DMS53 (cell line): ENCODE results near the gene SSB.
"Not testable (repeated sequence)": the region's sequence is repeated elsewhere in the genome, so short reads cannot be mapped to it uniquely, and the experiment has no call there.

Experiments
- DNase-seq: peaks from one replicate; lab custom pipeline; 2025; lab: John Stamatoyannopoulos, UW

SSB gene

GRCh38 chr2:169781249-169782013, 17.2 kb upstream of the SSB start:
- no peak for DNase-seq

DNA sequence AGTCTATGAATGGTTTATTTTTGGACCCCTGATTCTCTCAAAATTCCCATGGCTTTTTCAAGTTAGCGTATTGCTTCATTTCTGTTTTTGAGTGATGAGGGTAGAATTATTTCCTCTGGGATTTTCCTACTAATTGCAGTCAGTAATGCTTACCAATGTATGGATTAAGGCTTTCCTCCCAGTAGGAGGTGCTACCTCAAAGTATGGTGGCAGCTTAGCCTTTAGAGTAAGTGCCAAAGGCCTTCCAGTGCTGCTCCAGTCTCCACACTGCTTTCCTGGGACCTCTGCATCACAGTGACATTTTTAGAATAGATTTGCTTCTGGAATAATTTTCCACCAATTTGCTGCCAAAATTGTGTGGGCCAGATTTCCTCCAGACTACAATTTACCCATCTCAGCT, 16.2 kb upstream of the SSB start:
- peak; percentile 17 for DNase-seq

- no peak for DNase-seq
Observed at GRCh38 chr2:169790581-169790980, 8.1 kb upstream of the SSB start.

DNA sequence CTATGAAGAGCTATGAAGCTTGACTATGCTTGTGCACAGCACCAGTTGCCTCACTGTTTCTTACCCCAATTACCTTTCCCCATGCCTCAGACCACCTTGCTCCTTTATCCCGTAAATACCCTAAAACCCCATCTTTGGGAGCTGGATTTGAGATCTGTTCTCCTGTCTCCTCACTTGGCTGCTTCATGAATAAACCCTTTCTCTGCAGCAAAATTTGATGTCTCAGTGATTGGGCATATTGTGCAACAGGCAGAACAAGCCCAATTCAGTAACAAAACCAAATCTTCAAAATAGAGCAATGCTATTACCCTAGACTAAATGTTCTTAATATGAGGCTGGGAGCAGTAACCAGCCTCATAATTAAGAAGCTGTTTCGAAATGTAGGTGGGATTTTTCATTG, 3.5 kb upstream of the SSB start:
- no peak for DNase-seq

DNA sequence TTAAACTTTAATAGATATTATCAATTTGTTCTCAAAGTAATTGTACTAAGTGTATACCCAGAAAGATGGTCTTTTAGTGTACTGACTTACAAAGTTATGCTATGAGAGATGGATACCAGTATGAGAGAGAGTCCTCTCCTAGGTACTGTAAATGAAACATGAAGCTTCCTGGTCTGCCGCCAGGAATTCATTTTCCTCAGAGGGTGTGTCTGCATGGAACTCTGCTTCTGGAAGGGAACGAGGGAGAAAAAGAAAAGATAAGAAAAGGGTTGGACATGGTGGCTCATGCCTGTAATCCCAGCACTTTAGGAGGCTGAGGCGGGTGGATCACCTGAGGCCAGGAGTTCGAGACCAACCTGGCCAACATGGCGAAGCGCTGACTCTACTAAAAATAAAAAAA, 2.2 kb upstream of the SSB start:
- DNase-seq = no peak

- no peak for DNase-seq
Observed at GRCh38 chr2:169797601-169798000, 1.1 kb upstream of the SSB start.

GRCh38 chr2:169798397-169798717, 314 bp upstream of the SSB start:
- peak; percentile 44 for DNase-seq

DNA sequence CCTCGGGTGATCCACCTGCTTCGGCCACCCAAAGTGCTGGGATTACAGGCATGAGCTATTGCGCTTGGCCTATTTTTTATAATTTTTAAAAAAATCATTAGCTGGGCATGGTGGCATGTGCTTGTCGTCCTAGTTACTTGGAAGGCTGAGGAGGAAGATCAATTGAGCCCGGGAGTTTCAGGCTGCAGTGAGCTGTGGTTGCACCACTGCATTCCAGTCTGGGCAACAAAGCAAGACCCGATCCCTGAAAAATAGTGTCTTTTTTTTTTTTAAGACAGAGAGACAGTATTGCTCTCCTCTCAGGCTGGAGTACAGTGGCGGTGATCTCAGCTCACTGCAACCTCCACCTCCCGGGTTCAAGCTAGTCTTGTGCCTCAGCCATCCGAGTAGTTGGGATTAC, 4.8 kb downstream of the SSB start:
- no peak for DNase-seq

GRCh38 chr2:169806586-169806985, 7.9 kb downstream of the SSB start:
- no peak for DNase-seq

GRCh38 chr2:169808221-169808620, 9.6 kb downstream of the SSB start:
- DNase-seq = no peak

- peak; percentile 19 for DNase-seq
Observed at GRCh38 chr2:169815849-169816248, 17.2 kb downstream of the SSB start.

- DNase-seq = not testable (repeated sequence)
Observed at GRCh38 chr2:169816961-169817360, 18.3 kb downstream of the SSB start.

GRCh38 chr2:169817369-169817768, 18.7 kb downstream of the SSB start:
- not testable (repeated sequence) for DNase-seq

DNA sequence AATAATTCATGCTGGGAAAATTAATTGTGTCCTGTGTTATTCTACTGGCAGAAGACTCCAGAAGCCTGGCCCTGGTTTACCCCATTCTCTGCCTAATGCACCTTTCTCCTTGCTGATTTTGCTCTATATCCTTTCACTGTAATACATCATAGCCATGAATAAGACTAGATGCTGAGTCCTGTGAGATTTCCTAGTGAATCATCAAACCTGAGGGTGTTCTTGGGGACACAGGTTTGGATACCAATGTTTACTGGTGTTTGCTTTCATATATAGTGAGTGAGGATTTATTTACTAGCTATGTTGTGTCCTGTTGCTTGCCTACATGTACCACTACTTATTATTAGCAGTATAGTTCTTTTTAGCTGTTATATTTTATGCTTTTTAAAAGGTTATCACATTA, 19.6 kb downstream of the SSB start:
- DNase-seq = peak; percentile 28

DNA sequence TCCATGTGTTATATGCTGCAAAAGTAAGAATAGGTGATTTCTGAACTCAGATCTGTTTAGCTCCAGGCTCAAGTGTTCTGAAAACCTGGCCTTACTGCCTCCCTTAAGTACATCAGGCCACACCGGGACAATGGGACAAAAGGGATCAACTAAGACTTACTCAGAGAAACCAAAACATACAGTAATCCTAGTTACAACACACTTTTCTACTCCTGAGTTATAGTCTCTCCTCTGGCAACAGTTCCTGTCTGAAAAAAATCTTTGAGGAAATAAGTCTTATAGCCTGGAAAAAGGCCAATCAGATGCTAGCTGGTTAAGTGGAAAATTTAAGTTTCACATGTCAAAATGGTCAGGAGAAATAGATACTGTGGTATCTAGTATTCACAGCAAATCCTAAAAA, 20.4 kb downstream of the SSB start:
- peak; percentile 42 for DNase-seq

- not testable (repeated sequence) for DNase-seq
Observed at GRCh38 chr2:169820101-169820500, 21.4 kb downstream of the SSB start.

GRCh38 chr2:169822036-169822435, 23.4 kb downstream of the SSB start:
- DNase-seq = no peak

GRCh38 chr2:169822785-169823392, 24.2 kb downstream of the SSB start:
- no peak for DNase-seq

GRCh38 chr2:169823996-169824372, 25.3 kb downstream of the SSB start:
- DNase-seq = no peak

DNA sequence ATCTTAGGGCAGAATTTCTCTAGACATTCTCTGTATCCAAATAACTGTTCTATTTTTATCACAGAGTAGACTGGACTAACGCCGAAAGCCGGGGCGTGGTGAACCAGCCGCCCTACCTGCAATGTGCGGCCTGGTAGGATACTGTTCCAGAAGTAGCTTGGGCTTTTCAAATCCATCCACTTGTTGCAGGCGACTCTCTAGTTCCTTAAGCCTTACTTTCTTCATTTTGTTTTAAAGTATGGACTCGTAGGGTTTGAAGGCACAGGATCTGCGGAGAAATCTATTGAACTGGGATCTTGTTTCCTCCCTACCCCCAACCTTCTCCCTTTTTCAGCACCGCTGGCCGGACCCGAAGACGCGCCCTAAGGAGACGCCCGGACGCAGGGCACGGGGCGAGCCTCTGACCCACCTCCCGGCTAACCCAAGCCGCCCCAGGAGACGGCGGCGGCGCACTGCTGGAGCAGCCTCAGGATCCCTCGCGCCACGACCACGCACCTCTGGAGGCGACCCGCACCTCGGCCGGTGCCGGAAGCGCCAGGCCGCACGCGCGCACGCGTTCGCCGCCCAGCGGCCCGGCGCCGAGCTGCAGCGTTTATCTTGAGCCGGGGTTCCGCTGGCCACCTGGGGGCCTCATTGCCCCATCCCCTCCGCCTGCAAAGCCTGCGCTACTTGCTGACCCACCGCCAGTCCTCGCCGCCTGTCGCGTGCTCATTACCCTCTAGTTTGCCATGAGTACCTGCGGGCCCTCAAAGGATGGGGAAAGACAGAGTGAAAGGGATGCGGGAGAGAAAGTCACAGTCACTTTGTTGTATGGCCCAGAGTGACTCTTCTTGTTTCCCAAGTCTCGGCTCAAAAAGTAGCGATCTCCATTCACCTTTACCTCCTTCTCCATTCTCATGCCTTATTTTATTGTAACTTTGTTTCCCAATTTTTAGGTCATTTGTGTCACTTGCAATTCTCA, 26.0 kb downstream of the SSB start, which contains the start of gene METTL5:
TSS of gene METTL5 (minus strand) at position 533 of the 961 bp plus-strand sequence. CDS start at position 225, 308 bp downstream.
- peak; percentile 96 for DNase-seq

DNA sequence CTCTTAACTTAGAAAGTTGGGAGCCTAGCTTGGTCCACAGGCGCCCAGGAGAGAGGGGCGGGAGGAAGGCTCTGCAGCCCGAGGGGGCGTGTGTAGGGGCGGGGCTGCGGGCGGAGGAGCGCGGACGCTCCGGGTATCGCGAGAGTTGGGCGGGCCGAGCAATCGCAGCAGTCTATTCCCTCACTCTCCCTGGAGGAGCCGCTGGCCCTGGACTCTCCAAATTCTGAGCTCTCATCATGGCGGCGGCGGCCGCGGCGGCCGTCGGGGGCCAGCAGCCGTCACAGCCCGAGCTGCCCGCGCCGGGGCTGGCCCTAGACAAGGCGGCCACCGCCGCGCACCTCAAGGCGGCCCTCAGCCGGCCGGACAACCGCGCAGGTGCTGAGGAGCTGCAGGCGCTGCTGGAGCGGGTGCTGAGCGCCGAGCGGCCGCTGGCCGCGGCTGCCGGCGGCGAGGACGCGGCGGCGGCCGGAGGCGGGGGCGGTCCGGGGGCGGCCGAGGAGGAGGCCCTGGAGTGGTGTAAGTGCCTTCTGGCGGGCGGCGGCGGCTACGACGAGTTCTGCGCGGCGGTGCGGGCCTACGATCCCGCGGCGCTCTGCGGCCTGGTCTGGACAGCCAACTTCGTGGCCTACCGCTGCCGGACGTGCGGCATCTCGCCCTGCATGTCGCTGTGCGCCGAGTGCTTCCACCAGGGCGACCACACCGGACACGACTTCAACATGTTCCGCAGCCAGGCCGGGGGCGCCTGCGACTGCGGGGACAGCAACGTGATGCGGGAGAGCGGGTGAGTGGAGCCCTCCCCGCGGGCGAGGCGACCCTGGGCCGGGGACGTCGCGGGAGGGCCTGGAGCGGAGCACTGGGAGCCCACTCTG, 28.8 kb downstream of the SSB start, which contains the start of gene UBR3:
TSS of gene UBR3 (plus strand) at position 183 of the 869 bp plus-strand sequence. CDS start at position 237, 54 bp downstream.
- peak; percentile 97 for DNase-seq
